ENCODE results near the gene SYNC. TPM values are rescaled to one million over a fixed set of nuclear protein-coding genes. Genes with fewer than 3 reads are reported as not detected.
"Not testable (repeated sequence)": the region's sequence is repeated elsewhere in the genome, so short reads cannot be mapped to it uniquely, and the experiment has no call there.

The SYNC gene
- total RNA-seq, 2 experiments from 2014 or later = not detected

- Mint-ChIP-seq H3K36me3 (peaks cover 30% of the 10 kb centered on the region), H3K9me3 (no peaks in the 10 kb centered on the region), H3K27me3 (no peaks in the 10 kb centered on the region), H3K27ac (peak overlapping the region; percentile 35), H3K4me3 (no peak overlapping the region), H3K4me1 (peaks cover 16% of the 10 kb centered on the region)
- DNase-seq = no peak
Measured at GRCh38 chr1:32685498-32685897, 17.1 kb downstream of the SYNC start.

DNA sequence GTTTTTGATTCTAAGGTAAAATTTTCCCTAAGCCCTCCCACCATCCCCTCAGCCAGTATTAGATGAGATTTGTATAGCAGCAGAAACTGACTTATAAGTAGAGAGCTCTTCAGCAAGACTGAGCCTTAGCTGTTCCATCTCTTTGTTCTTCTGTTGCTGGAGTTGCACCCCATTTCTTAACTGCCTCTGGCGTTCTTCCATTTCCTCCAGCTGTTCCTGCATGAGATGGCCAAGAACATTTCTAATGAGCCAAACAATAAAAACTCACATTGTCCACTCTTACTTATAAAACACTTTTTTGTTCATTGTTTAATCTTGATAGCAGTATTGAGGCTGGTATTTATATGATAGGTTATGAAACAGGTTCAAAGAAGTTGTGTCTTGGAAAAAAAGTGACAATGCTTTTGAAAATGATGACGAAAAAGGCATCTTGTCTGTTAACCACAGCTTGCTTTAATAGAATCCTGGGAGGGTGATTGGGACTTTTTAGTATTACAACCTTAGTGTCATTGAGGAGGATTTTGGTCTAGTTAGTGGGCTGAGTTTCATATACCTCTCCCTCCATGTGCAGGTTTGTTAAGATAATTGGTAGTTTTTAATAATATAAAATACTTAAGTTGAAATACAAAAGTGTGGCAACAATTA is 18.3 kb downstream of the SYNC start:
- peaks cover 34% of the 10 kb centered on the region for H3K36me3 Mint-ChIP-seq

GRCh38 chr1:32683397-32683796 is 19.2 kb downstream of the SYNC start:
- H3K4me1 Mint-ChIP-seq = peaks cover 16% of the 10 kb centered on the region
- no peak for DNase-seq
- no peaks in the 10 kb centered on the region for H3K27me3 Mint-ChIP-seq
- H3K4me3 Mint-ChIP-seq = no peak overlapping the region
- H3K9me3 Mint-ChIP-seq = no peaks in the 10 kb centered on the region
- H3K36me3 Mint-ChIP-seq = peaks cover 34% of the 10 kb centered on the region
- peak overlapping the region; percentile 81 for H3K27ac Mint-ChIP-seq

More for the DNA sequence above, 18.3 kb downstream of the SYNC start:
- no peaks in the 10 kb centered on the region for H3K27me3 Mint-ChIP-seq
- DNase-seq = no peak
- H3K4me1 Mint-ChIP-seq = peaks cover 16% of the 10 kb centered on the region
- H3K4me3 Mint-ChIP-seq = no peak overlapping the region
- H3K9me3 Mint-ChIP-seq = no peaks in the 10 kb centered on the region
- peak overlapping the region; percentile 81 for H3K27ac Mint-ChIP-seq

GRCh38 chr1:32681999-32682398 is 20.6 kb downstream of the SYNC start:
- no peak for DNase-seq
- Mint-ChIP-seq H3K4me1 (peaks cover 16% of the 10 kb centered on the region), H3K27me3 (no peaks in the 10 kb centered on the region), H3K9me3 (no peaks in the 10 kb centered on the region), H3K36me3 (peaks cover 39% of the 10 kb centered on the region), H3K27ac (no peak overlapping the region), H3K4me3 (no peak overlapping the region)

DNA sequence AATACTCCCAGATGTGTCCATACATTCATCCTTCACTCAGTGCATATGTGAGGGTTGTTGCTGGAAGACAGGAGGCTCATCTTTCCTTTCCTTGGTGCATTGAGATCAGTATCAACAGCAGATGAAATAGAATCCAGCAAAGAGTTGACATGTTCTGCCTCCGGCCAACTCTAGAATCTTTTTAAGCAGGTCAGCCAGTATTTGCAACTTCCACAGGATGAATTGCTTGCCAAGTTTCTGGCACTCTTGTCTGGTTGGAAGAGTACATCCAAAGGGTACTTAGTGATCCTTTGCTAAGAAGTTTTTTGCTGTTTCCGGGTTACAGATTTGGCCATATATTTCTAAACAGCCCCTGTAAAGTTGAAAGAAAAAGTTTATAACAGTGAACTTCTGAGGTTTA is 21.1 kb downstream of the SYNC start:
- Mint-ChIP-seq H3K4me1 (peaks cover 16% of the 10 kb centered on the region), H3K27ac (peak overlapping the region; percentile 26), H3K27me3 (no peaks in the 10 kb centered on the region), H3K36me3 (peaks cover 40% of the 10 kb centered on the region), H3K9me3 (no peaks in the 10 kb centered on the region), H3K4me3 (no peak overlapping the region)
- DNase-seq = no peak

DNA sequence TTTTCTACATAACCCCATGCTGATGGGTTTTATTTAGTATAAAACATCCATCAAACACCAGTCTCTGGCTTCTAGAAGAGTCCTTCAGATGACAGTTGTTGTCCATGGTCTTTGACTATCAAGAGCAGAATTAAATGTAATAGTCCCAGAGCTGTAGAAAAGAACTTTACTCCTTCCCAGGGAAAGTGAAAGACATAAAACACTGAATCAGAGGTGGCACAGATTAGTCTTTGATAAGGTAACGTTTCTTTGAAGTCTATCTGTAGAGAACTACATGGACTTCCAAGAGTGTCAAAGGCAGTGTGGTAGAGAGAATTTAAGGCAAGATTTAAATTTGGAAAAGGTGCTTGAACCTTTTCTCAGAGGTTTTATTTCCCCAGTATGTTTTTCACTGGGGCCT is 21.9 kb downstream of the SYNC start:
- Mint-ChIP-seq H3K4me3 (no peak overlapping the region), H3K27ac (no peak overlapping the region), H3K9me3 (no peaks in the 10 kb centered on the region), H3K27me3 (no peaks in the 10 kb centered on the region), H3K4me1 (peaks cover 16% of the 10 kb centered on the region), H3K36me3 (peaks cover 39% of the 10 kb centered on the region)
- no peak for DNase-seq

DNA sequence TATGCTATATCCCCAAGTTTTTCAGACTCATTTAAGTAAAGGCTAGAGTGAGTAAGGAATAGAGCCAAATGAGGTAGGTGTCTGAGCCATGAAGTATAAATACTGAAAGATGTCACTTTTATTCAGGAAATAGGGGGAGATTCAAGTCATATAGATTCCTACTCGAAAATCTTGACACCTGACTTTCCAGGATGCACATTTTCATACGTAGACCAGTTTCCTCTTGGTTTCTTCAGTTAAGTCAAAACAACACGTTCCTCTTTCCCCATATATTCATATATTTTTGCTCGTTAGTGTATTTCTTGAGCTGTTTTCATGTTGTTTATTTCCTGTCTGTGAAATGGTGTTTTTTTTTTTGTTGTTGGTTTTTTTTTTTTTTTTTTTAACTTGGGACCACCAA is 22.6 kb downstream of the SYNC start:
- not testable (repeated sequence) for H3K27ac Mint-ChIP-seq, H3K9me3 Mint-ChIP-seq, DNase-seq, H3K4me3 Mint-ChIP-seq, H3K27me3 Mint-ChIP-seq
- H3K4me1 Mint-ChIP-seq = peaks cover 16% of the 10 kb centered on the region
- peaks cover 38% of the 10 kb centered on the region for H3K36me3 Mint-ChIP-seq

GRCh38 chr1:32676945-32677344 is 25.6 kb downstream of the SYNC start:
- no peak overlapping the region for H3K27ac Mint-ChIP-seq
- peaks cover 4% of the 10 kb centered on the region for H3K4me1 Mint-ChIP-seq
- peaks cover 41% of the 10 kb centered on the region for H3K36me3 Mint-ChIP-seq
- DNase-seq = no peak
- no peak overlapping the region for H3K4me3 Mint-ChIP-seq
- no peaks in the 10 kb centered on the region for H3K9me3 Mint-ChIP-seq
- H3K27me3 Mint-ChIP-seq = no peaks in the 10 kb centered on the region

DNA sequence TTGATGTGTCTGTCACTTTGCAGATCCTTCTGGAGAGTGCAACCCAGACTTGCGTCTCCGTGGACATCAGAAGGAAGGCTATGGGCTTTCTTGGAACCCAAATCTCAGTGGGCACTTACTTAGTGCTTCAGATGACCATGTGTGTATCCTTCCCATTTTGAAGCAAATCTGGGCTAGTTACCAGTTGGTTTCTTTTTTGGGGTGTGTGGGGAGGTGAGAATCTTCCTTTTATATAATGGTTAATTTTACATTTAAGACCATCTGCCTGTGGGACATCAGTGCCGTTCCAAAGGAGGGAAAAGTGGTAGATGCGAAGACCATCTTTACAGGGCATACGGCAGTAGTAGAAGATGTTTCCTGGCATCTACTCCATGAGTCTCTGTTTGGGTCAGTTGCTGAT is 33.9 kb downstream of the SYNC start:
- not testable (repeated sequence) for H3K27me3 Mint-ChIP-seq, H3K4me1 Mint-ChIP-seq, DNase-seq, H3K27ac Mint-ChIP-seq, H3K9me3 Mint-ChIP-seq, H3K4me3 Mint-ChIP-seq
- H3K36me3 Mint-ChIP-seq = peaks cover 43% of the 10 kb centered on the region

DNA sequence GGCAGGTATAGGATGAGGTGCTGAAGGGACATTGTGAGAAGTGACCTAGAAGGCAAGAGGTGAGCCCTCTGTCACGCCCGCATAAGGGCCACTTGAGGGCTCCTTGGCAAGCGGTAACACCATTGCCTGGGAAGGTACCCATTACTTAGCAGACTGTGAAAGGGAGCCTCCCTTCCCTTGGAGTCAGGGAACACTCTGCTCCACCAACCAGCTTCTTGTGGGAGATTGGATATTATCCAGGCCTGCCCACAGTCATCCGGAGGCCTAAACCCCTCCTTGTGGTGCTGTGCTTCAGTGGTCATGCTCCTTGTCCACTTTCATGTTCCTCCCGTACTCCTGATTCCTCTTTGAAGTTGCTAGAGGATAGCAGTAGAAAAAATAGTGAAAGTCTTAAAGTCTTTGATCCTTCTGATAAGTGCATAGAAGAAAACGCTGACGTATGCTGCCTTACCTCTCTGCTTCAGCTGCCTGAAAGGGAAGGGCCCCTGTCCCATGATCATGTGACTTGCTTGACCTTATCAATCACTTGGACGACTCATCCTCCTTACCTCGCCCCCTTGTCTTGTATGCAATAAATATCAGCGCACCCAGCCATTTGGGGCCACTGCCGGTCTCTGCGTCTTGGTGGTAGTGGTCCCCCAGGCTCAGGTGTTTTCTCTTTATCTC is 35.5 kb downstream of the SYNC start:
- DNase-seq = no peak
- Mint-ChIP-seq H3K4me1 (peaks cover 10% of the 10 kb centered on the region), H3K27ac (no peak overlapping the region), H3K9me3 (no peaks in the 10 kb centered on the region), H3K27me3 (no peaks in the 10 kb centered on the region), H3K4me3 (no peak overlapping the region), H3K36me3 (peaks cover 32% of the 10 kb centered on the region)

- H3K27ac Mint-ChIP-seq = no peak overlapping the region
- H3K27me3 Mint-ChIP-seq = no peaks in the 10 kb centered on the region
- peaks cover 34% of the 10 kb centered on the region for H3K36me3 Mint-ChIP-seq
- H3K9me3 Mint-ChIP-seq = peaks cover 2% of the 10 kb centered on the region
- H3K4me1 Mint-ChIP-seq = peaks cover 10% of the 10 kb centered on the region
- H3K4me3 Mint-ChIP-seq = no peak overlapping the region
- DNase-seq = no peak
Measured at GRCh38 chr1:32665915-32666314, 36.7 kb downstream of the SYNC start.

DNA sequence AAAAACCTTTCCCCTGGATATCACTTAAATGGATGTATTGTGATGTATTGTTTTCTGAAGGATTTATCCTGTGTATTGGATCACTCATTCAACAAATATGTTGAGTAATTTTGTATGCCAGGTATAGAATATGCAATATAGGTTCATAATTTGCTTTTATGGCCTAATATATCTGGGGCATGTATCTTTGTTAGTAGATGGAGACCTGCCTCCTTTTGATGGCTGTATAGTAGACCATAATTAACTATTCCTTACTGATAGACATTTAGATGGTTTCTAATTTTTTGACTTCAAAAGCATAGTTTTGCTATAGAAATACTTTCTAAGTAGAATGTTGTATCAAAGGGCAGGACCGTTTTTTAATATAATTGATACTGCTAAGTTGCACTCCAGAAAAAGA is 43.0 kb downstream of the SYNC start:
- Mint-ChIP-seq H3K27ac (no peak overlapping the region), H3K4me1 (peaks cover 17% of the 10 kb centered on the region), H3K4me3 (no peak overlapping the region), H3K9me3 (peaks cover 2% of the 10 kb centered on the region), H3K36me3 (peaks cover 51% of the 10 kb centered on the region), H3K27me3 (no peaks in the 10 kb centered on the region)
- no peak for DNase-seq

DNA sequence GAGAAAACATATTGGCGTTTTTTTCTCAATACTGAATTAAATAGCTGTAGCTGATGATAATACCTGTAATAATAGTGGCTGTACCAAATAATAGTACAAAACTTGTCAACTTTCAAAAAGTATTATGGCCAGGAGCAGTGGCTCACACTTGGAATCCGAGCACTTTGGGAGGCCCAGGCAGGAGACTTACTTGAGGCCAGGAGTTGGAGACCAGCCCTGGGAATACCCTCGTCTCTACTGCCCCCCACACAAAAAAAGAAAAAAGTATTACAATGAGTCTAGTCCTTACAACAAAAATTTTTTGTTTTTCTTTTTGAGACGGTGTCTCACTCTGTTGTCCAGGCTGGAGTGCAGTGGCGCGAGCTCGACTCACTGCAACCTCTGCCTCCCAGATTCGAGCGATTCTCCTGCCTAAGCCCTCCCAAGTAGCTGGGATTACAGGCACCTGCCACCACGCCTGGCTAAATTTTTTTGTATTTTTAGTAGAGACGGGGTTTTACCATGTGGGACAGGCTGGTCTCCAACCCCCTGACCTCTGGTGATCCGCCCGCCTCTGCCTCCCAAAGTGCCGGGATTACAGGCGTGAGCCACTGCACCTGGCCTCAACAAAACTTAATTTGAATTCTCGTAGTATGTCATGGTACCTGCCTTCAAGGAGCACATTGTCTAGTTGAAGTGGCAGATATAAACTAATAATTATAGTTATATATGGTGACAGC is 50.2 kb downstream of the SYNC start:
- Mint-ChIP-seq H3K27me3 (no peaks in the 10 kb centered on the region), H3K36me3 (peaks cover 62% of the 10 kb centered on the region), H3K4me1 (peaks cover 36% of the 10 kb centered on the region), H3K27ac (peak overlapping the region; percentile 98), H3K4me3 (peak overlapping the region; percentile 98), H3K9me3 (no peaks in the 10 kb centered on the region)
- no peak for DNase-seq

GRCh38 chr1:32651461-32652073 is 51.0 kb downstream of the SYNC start:
- no peaks in the 10 kb centered on the region for H3K9me3 Mint-ChIP-seq
- peaks cover 37% of the 10 kb centered on the region for H3K4me1 Mint-ChIP-seq
- DNase-seq = no peak
- H3K27me3 Mint-ChIP-seq = no peaks in the 10 kb centered on the region
- H3K36me3 Mint-ChIP-seq = peaks cover 54% of the 10 kb centered on the region
- H3K4me3 Mint-ChIP-seq = peak overlapping the region; percentile 98
- H3K27ac Mint-ChIP-seq = peak overlapping the region; percentile 98

DNA sequence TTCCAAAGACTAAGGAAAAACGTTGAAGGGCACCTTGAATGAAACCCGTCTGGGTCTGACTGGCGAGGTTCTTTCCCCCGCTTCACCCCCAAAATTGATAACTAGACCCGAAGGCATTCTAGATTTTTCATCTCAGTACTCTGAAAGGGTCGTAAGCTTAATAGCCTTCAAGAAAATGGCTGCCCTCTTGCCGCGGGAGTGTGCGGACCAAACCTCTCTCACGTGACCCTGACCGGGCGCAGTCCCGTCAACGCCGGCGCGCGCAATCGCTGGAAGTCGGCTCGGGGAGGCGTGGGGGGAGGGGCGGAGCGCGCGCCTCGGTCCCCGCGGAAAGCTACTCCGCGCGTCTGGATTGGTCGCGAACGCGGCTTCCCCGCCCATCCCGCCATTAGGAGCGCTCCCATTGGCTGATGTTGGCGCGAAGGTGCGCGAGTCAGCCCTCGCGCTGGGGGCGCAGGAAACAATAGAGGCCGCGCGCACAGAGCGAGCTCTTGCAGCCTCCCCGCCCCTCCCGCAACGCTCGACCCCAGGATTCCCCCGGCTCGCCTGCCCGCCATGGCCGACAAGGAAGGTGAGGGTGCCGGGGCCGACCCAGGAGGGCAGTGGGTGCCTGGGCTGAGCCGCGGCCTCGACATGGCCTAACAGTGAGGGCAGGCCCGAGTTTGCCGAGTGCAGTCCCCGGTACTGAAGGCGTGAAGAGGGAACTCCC is 51.7 kb downstream of the SYNC start, which contains the start of gene RBBP4:
Gene RBBP4 (plus strand): TSS at position 457 of the 709 bp plus-strand sequence. CDS start 99 bp downstream, at position 556.
- Mint-ChIP-seq H3K27me3 (no peaks in the 10 kb centered on the region), H3K4me1 (peaks cover 37% of the 10 kb centered on the region), H3K4me3 (peak within 1 kb of the TSS; percentile 98), H3K36me3 (peaks cover 54% of the 10 kb centered on the region), H3K27ac (peak within 1 kb of the TSS; percentile 98), H3K9me3 (no peaks in the 10 kb centered on the region)
- DNase-seq = peak; percentile 99

Data from activated naive CD8-positive, alpha-beta T cell treated with anti-CD3 and anti-CD28 coated beads for 36 hours (primary cell).